ENCODE data around the gene FTMT.

- no peak for TF ChIP-seq POLR2A (IDR thresholded peaks at IDR 0.05; ENCODE audit: low read depth, low read length)
- no peak for TF ChIP-seq POLR2AphosphoS5 (IDR thresholded peaks at IDR 0.05; ENCODE audit: low read depth, low read length)
These were observed 33.9 kb downstream of the FTMT start for GRCh38 chr5:121885630-121886029.

Measured in GM12892 (cell line).